ENCODE data around the gene ABHD17A.

Gene ABHD17A

DNA sequence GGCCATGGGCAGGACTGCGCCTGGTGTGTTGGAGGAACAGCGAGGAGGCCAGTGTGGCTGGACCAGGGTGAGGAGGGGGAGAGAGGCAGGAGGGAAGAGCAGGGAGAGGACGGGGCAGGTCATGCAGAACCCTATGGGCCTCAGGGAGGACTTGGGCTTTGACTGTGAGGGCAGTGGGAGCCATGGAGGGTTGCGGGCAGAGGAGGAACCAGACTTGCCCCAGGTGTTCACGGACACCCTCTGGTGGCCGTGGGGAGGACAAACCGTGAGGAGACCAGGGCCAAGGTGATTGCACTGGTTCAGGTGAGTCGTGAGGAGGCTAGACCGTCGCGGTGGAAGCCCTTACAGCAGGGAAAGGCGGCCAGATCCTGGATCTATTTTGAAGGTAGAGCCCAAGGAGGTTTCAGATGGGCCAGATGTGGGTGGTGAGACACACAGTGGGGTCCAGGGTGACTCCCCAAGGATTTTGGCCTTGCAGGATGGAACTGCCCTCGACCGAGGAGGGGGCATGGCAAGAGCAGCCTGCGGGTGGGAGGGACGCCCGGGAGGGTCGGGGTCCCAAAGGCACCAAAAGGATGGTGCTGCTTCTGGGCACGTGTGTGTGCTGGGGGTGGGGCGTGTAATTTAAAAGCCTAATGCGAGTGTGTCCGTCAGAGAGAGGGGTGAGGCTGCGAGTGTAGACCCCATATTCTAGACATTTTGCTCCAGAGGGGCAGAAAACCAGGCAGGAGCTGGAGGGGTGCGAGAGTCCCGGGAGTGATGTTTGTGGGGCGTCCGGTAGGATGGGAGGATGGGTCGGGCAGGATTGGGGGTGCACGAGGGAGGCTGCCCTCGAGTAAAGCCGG lies 34.3 kb downstream of the ABHD17A start:
- DNase-seq = no peak

GRCh38 chr19:1849886-1850398 lies 35.4 kb downstream of the ABHD17A start:
- no peak for DNase-seq

DNA sequence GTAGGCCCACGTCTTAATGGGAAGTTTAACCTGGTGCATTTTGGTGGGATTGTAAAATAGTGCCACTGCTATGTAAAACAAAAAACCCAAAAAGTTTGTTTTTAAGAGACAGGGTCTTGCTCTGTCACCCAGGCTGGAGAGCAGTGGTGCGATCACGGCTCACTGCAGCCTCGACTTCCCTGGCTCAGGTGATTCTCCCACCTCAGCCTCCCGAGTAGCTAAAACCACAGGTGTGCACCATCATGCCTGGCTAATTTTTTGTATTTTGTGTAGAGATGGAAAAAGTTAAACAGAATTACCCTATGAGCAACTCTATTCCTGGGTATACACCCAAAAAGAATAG lies 36.2 kb downstream of the ABHD17A start:
- no peak for DNase-seq

DNA sequence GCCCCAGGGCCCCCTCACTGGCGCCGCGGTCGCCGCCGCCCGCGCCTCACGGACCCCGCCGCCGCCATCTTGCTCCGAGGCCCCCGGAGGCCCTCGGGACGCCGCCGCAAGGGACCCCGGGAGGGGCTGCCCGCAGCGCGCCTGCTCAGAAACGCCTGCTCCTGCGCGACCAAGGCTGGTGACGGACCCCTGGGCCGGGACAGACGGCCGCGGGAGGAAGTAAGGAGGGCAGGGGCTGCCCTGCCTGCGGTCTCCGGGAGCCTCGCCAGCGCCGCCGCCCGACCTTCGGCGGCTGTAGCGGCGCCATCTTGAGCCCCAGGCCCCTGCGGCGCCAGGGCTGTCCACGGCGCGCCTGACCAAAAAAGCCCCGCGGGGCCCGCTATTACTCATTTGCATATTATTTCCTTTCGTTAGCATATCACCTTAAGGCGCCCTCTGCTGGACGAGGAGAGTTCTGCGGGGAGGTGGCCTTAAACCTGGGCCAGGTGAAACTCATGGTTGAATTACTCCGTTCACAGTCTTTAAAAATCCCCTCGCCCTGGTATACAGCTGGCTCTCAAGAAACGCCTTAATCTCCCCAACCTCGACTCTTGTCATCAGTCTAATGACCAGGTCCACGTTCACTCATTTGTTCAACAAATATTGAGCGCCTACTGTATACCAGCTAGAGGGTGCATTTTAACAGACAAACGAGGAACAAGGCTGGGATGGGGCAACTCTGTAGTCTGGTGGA lies 36.7 kb downstream of the ABHD17A start, which contains the start of gene REXO1:
Gene REXO1, minus strand, starts transcription at position 85 of the 733 bp plus-strand sequence. CDS start 125 bp downstream, outside the sequence.
- DNase-seq = peak; percentile 75

GRCh38 chr19:1847684-1848398 lies 37.5 kb downstream of the ABHD17A start:
- no peak for DNase-seq

DNA sequence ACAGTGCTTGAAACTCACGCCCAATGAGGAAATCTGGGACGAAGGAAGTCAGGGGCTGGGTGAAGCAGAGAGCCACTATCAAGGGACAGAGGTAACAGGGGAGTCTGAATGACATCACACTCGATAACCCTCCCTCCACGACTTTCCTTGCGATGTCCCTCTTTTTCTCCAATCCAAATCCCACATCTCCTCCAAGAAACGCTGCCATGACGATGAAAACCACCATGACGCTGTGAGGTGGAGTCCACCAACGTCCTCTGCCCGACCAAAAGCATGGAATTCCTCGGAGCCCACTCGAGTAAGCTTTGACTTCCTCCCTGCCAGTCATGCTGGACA lies 38.0 kb downstream of the ABHD17A start:
- no peak for DNase-seq

GRCh38 chr19:1846517-1847204 lies 38.6 kb downstream of the ABHD17A start:
- no peak for DNase-seq

DNA sequence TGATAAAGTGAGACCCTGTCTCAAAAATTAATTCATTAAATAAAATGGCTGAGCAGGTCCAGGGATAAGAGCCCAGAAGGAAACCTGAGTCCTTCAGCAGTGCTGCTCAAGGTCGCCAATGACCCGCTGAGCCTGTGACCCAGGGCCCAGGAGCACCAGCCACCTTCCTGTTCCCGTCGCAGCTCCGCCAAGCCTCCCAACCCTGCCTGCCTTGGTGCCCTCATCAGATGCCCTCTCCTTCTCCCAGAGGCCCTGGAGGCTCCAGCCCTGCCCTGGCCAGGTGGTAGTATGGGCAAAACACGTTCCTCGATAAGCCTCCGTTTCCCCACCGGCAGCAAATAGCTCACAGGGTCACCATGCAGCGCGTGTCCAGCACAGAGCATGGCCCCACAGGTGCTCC lies 39.7 kb downstream of the ABHD17A start:
- DNase-seq = no peak

DNA sequence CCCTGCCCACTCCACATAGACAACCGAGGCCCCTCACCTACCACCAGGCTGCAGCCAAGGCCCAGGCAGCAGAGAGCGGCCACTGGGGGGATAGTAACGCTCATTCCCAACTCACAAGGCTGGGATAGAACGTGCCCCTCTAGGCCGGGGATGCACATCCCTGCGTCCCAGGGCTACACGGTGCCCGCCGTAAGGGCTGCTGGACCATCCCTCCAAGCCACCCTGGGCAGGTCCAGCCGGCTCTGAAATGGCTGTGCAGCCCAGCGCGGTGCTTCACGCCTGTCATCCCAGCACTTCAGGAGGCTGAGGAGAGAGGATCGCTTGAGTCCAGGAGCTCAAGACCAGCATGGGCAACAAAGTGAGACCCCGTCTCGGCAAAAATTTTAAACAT lies 40.2 kb downstream of the ABHD17A start:
- DNase-seq = no peak

DNA sequence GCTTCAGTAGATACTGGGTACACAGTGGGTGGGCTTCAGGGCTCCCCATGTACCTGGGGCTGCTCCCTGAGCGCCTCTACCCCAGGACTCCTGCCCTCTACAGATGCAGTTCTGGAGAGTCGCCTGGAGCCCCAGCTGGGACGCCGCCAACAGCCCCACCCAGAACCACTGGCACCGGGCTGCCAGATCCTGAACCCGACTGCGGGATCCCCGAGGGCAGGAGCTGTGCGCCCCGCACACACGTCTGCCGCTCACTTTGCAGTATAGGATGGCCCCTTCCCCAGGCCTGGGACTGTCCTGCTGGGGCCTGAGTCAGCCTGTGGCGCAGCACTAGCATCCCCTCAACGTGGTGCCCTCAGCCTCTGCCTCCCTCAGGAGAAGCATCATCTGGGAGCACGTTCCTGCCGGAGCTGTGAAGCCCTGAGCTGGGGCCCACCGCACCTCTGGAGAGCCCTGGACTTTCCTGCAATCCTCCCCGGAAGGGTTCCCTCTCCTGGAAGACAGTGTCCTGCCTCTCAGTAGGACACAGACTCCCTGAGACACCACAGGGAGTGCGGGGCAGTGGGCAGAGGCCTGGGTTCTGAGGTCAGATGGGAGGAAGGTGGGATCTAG lies 40.7 kb downstream of the ABHD17A start:
- DNase-seq = no peak

DNA sequence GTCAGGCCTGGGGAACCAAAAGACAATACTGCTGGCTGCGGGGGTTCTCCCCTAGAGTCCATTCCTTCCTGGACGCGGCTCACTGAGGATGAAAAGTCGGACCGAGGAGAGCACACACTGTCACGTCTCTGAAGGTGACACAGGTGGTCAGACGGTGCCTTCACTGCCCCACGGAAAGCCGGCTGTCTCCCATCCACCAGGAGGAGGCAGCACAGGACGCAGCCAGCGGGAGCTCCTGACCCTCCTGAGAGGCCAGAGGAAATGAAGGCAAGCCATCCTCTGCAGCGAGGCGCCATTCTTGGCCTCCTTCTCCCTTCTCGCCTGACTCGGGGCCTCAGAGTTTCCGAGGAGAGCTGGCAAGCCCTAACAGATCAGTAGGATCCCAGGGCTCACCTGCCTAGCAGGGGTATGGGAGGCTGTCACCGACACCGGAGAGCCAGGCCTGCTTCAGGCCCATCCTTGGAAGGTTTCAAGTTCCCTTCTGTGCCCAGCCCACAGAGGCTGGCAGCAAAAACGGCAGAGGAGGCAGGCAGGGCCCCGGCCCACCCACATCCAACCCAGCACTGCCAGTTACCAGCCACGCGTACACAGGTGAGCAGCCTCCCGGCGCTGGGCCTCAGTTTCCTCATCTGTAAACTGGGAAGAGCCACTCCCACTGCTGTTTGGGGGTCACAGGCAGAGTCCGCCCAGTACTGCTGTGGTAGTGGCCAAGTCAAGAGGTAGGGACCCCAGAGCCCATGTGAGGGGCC lies 41.5 kb downstream of the ABHD17A start:
- DNase-seq = no peak

DNA sequence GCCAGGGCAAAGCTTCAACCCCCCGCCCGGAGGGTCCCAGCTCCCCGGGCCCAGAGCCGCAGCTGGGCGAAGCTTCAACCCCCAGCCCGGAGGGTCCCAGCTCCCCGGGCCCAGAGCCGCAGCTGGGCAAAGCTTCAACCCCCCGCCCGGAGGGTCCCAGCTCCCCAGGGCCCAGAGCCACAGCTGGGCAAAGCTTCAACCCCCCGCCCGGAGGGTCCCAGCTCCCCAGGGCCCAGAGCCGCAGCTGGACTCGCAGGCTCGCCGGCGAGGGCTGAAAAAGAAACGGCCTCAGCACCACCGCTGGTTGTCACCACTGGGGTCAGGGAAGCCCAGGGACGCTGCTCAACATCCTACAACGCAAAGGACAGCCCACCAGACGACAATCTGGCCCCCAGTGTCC lies 42.2 kb downstream of the ABHD17A start:
- DNase-seq = no peak

- no peak for DNase-seq
Measured at GRCh38 chr19:1841209-1841924, 43.9 kb downstream of the ABHD17A start.

- DNase-seq = no peak
Measured at GRCh38 chr19:1840541-1841115, 44.7 kb downstream of the ABHD17A start.

DNA sequence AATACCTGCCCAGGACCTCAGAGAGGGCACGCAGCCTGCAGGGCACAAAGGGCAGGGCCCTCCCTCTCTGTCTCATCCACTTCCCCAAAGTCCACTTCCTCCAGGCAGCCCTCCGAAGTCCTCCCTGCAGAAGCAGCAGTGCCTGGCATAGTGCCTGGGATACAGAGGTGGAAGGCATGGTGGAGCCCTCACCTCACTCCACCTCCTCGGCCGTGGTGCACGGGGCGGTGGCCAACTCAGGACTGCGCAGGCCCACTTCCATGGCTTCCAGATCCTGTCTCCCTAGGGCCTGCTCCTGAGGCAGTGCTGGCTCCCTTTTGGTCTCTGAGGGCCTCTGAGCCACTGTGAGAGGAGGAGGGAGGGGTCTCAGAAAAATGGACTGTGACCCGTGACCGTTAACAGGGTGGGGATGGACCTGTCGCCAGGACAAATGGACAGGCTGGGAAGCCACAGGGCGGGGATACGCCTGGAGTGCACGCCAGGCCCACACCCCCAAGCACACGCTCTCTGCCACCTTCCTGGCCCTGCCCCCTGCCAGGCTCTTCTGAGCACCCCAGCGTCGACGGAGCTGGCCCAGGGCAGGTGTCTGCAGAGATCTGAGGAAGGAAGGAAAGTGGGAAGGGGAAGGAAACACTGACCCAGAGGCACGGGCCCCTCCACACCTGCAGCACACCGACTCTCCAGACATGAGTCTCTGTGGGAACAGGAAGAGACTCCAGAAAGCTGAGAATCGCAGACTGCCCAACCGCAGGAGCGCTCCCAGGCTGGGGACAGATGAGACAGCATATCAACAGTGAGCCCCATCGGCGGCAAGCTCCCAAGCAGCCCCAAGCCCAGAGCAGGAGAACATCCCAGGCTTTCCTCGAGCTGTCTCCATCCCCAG lies 45.4 kb downstream of the ABHD17A start:
- no peak for DNase-seq

DNA sequence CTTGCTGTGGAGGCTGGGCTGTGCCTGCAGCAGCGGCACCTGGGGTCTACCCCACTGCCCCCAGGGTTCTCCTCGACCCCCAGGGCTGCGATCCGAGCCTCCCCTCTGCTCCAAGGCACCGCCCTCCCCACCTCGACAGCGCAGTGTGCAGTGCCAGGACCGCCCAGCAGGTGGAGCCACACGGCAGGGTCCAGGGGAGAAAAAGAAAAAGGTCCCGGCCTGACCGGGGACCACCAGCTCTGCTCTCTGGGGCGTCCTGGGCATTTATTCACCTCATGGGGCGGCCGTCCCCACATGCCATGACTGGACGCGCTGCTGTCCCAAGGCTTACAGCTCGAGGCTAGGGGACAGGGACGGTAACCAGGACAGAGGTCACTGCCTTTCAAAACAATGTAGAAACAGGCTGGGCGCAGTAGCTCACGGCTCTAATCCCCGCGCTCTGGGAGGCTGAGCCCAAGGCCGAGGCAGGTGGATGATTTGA lies 47.6 kb downstream of the ABHD17A start:
- no peak for DNase-seq

GRCh38 chr19:1837222-1837565 lies 48.1 kb downstream of the ABHD17A start:
- no peak for DNase-seq

DNA sequence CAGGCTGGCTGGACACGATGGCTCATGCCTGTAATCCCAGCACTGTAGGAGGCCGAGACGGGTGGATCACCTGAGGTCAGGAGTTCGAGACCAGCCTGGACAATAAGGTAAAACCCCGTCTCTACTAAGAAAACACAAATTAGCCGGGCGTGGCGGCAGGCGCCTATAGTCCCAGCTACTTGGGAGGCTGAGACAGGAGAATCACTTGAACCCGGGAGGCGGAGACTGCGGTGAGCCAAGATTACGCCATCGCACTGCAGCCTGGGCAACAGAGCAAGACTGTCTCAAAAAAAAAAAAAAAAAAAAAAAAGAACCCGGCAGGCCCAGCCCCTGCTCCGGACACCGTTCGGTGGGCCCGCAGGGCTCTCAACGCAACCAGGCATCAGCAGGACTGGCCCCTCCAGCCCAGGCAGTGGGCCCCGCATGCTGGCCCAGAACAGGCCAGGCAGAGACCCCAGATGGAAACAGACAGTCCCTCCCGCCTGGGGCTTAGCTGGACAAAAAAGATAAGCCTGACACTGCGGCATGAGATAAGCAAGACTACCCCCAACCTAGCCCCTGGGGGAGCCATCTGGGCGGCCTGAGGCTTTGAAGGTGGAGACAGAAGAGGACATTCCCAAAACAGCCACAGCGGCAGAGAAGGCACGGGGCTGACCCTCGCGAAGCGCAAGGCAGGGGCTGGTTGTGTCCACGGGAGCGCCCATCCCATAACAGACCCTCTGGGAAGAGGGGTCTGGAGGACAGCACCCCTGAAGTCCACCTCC lies 48.7 kb downstream of the ABHD17A start:
- DNase-seq = no peak

- no peak for DNase-seq
Measured at GRCh38 chr19:1833540-1833939, 51.8 kb downstream of the ABHD17A start.
